HL-60/S4 treated with phorbol 12-myristate 13-acetate at 8.2 ng/mL for 4 days and 3 days (cell line): ENCODE results near the gene ALAD.
"Not testable (repeated sequence)": the region's sequence is repeated elsewhere in the genome, so short reads cannot be mapped to it uniquely, and the experiment has no call there.

ENCODE experiments used
- in situ Hi-C: fragments of 300-500 bp; cut with MboI; formaldehyde crosslinking; loops from 2 replicates; pipeline ENCODE4 v1.15.0; 2022; ENCODE audit warnings: low sequenced_read_pairs

Gene ALAD

GRCh38 chr9:113401027-113401792, at the start of gene ALAD:
Gene ALAD (minus strand): TSS chr9:113401284. CDS start chr9:113393559, 7,725 bp downstream.
- in situ Hi-C loops: no loop called here

DNA sequence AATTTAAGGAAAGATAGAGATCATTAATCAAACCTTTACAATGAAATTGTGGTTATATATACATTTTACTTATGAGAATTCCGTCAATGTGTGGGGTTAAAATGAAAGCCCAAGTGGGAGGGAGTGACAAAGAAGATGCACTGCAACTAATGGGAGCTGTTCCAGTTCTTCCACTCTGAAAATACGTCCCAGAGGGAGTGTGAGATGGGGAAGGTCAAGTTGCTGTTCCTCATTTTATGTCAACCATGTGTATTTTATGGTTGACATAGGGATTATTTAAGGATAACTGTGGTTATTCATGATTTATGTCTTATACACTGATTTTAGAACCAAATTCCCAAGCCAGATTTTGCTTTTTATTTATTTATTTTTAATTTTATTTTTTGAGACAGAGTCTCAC, 48.3 kb upstream of the ALAD start:
- in situ Hi-C loops: loop anchor here (5.0 kb wide), 1 partner anchor 208 kb away; no protein-coding TSS in a partner anchor

- in situ Hi-C loops: loop anchor here (5.0 kb wide), 1 partner anchor 211 kb away; no protein-coding TSS in a partner anchor
Observed at GRCh38 chr9:113446323-113446740, 45.2 kb upstream of the ALAD start.

- in situ Hi-C loops: loop anchor here (5.0 kb wide), 1 partner anchor 213 kb away; no protein-coding TSS in a partner anchor
Observed at GRCh38 chr9:113444736-113445135, 43.7 kb upstream of the ALAD start.

GRCh38 chr9:113437716-113438115, 36.6 kb upstream of the ALAD start:
- in situ Hi-C loops: not testable (repeated sequence)

DNA sequence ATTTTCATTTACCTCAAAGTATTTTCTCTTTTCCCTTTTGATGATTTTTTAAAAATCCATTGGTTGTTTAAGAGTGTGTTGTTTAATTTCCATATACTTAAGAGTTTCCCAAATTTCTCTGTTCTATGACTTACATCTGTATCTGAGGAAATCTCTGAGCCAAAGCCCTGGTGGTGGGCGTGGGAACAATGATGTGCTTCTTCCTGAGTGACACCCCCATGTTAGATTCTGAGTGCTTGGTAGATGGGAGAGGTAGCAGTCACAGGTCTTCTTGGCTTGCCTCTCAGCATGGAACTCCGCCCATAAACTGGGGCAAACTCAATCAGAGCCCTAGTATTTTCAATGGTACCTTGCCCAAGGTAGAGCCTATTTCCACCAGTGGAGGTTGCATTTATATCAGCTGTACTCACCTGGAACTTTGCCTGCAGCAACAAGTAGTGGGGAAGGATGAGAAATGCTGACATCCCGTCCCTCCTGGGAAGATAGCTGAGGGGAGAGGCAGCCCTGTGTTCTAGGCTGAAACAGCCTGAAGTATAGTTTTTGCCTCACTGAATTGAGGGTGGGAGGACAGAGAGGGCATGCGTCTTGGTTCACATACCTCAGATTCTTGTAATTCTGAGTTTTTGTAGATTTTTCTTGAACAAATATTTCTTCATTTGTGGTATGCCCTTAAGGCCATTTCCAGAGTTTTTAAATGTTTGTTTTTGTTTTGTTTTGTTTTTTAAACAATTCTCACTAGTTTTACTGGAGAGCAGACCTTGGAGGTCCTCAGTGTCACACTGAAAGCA, 35.8 kb upstream of the ALAD start:
- in situ Hi-C loops: no loop called here

DNA sequence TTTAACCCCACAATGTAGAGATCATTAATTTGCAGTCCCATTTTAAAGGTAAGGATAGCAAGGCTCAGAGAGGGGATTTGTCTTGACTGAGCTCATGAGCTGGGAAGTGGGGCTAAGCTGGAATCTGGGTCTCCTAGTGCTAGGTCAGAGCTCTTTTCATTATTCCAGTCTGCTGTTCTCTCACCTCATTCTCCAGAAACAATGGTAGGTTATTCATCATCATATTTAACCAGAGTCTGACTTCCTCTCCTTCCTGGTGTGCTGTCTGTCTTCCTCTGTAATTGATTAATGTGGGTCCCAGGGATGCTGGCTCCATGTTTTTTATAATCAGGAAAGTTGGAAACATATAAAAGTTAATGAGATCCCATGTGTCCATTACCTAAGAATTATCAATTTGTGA, 30.1 kb upstream of the ALAD start:
- in situ Hi-C loops: no loop called here

GRCh38 chr9:113428062-113428615, 27.1 kb upstream of the ALAD start:
- in situ Hi-C loops: no loop called here

DNA sequence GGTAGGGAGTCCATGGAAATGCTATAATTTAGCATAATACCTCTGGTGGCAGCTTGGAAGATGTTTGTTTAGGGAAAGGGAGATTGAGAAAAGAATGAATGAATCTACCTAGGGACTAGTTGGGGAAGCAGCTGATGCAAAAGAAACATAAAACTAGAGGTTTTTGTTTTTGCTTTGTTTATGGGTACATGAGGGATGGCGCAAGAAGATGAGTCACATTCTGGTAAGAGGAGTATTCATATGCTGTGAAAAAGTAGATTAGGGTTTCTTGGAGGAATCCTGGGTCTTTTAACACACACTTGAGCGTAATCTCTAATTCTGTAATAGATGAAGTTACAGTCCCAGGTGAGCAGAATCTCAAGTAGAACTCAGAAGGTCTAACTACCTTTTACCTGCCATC, 26.5 kb upstream of the ALAD start:
- in situ Hi-C loops: no loop called here

DNA sequence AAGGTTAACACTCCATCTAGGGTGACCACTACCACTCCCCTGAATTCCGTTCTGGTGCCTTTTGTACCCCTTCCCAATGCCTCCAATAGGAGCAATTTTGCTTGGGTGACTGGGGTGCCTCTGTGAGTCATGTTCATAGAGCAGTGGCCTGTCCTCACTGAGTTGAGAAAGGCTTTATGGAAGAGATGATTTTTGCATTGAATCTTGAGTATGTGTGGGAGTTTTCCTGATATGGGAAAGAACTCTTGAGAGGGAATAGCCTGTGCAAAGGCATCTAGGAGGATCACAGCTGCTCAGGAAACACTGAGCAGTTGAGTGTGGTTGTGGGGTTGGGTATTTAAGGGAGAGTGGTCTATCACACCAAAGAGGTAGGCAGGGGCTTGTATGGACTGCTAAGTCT, 25.6 kb upstream of the ALAD start:
- in situ Hi-C loops: no loop called here

DNA sequence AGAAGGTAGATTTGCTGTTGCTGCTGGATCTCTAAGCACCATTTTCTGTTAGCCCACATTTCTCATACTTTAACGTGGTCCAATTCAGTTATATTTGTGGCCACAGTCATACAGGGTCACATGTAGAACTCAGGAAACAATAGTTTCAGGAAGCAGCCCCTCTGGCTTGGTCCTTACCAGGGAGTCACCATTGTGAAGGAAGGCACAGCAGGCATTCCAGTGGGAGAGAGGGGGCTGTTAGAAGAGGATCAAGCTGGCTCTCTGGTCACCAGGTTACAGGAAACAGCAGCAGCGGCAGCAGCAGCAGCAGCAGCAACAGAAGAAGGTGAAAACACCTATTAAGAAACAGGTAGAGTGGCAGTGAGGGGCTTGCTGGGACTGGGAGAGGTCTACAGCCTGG, 24.0 kb upstream of the ALAD start:
- in situ Hi-C loops: no loop called here

DNA sequence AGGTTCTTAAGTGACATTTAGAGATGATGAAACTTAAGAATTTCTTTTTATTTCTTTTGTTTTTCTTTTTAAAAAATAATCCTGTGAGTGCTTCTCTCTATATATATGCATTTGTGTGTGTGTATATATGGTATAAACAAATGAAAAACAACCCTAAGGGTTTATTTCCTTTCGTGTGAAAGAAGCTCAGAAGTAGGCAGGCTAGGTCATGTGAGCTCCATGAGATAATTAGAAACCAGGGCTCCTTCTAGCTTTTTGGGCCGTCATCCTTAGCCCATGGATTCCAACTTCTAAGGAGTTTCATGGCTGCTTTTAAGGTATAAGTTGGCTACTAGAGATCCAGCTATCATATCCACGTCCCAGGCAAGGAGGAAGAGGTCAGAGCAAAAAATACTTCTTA, 20.6 kb upstream of the ALAD start:
- in situ Hi-C loops: no loop called here

DNA sequence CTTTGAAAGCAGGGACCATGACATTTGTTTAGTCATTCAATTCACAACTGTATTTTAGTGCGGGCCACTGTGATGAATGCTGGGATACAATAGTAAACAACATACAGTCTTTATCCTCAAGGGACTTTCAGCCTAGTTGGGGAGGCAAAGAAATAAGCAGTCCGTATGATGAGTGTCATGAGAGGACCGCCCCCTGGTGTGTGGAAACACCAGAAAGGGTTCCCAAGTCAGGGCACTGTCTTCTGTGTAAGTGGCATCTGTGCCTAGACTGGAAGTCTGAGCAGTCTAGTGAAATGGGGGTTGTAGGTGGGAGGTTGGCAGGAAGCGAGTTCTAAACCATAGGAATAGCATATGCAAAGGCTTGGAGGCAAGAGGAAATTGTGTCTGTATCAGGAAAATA, 16.3 kb upstream of the ALAD start:
- in situ Hi-C loops: no loop called here

- in situ Hi-C loops: no loop called here
Observed at GRCh38 chr9:113416149-113416721, 15.2 kb upstream of the ALAD start.

DNA sequence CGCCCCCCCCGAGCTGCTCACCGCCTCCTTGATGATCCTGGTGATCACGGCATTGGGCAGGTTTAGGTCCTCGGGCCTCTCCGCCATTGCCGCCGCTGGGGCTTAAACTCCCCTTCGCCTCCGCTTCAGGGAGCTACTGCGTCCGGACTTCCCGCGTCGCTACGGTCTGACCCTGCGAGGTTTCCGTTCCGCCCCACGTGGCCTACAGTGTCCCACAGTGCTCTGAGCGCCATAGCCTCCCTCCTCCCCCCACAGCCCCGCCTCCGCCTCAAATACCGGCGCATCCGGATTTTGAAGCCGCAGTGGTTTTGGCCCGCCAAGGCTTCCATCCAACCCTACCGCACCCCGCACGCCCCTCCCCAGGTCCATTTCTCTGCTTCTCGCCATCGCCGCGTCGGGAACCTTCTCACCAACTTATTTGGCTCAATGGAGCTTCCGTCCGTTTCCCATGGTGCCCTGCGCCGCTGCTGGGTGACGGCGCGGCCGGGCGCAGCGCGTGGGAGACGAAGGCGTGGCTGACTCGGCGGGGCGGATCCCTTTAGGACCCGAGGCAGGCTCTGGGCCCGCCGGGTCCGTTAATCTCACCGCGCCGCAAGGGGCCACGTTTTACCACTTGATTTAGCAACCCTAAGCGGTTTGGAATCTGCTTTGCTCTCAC, 9.3 kb upstream of the ALAD start, which contains the start of the genes C9orf43 and POLE3:
Gene C9orf43 (plus strand): TSS at position 541 of the 658 bp plus-strand sequence. CDS start 2,747 bp downstream, outside the sequence.
Gene POLE3 (minus strand): TSS at position 469 of the 658 bp plus-strand sequence. CDS start 382 bp downstream, at position 87.
- in situ Hi-C loops: no loop called here

DNA sequence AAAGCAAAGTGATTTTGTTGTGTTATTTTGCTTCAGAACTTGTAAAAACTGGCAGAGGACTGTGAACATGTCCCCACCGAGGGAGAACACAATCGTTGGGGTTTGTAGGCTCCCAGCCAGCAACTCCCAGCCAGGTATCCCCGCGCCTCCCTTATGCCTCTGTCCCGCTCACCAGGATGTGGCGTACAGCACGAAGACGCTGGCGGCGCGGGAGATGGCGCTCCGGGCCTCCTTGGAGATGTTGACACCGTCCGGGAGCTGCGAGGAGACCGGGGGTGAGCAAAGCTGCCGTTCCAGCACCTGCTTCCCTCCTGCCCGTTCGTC, 8.8 kb upstream of the ALAD start:
- in situ Hi-C loops: no loop called here

GRCh38 chr9:113409481-113409880, 8.4 kb upstream of the ALAD start:
- in situ Hi-C loops: no loop called here

DNA sequence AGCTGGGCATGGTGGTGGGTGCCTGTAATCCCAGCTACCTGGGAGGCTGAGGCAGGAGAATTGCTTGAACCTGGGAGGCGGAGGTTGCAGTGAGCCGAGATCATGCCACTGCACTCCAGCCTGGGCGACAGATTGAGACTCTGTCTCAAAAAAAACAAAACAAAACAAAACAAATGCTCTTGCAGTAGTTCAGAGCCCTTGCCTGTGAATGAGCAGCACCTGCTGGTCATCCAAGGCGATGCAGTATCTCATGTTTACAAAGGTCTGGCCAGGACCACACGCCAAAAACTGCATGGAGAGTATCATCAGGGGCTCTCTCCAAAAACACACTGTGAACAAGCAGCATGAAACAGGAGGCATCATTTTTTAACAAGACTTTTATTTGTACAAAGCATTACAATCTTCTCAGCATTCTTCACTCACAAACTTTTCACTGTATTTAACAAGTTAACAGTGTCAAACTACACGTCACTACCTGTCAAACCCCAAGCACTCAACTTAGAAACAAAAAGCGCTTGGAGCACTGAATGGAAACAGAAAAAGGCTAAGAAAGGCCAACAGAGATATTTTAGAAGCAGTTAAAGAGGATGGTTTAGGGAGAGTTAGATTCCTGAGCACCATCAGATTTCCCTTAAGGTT, 5.9 kb upstream of the ALAD start:
- in situ Hi-C loops: not testable (repeated sequence)

DNA sequence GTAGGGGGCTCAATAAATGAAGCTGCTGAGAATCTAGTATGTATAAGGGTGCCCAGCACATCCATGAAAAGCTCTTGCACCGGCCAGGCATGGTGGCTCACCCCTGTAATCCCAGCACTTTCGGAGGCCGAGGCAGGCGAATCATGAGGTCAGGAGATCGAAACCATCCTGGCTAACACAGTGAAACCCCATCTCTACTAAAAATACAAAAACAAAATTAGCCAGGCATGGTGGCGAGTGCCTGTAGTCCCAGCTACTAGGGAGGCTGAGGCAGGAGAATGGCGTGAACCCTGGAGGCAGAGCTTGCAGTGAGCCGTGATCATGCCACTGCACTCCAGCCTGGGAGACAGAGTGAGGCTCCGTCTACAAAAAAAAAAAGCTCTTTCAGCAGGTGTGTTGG, 5.3 kb upstream of the ALAD start:
- in situ Hi-C loops: not testable (repeated sequence)

DNA sequence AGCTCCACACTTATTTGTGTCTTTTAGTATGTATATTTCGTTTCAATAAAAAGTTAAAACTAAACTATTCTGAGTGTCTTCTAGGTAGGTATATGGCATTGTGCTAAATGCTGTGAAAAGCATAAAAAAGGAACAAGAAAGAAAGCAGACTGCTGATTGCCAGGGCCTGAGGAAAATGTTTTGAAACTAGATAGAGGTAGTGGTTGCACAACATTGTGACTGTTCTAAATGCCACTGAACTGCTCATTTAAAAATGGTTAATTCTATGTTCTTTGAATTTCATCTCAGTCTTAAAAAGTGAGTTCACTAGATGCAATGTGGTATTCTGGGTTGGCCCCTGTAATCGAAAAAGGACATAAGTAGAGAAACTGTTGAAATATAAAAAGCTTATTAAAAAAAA, 2.6 kb upstream of the ALAD start:
- in situ Hi-C loops: no loop called here
